ENCODE measurements around the gene MS4A4A.

- no peak for TF ChIP-seq CTCF (IDR thresholded peaks at IDR 0.05)
- TF ChIP-seq POLR2AphosphoS5 (IDR thresholded peaks at IDR 0.05), result no peak
These were observed 46.5 kb downstream of the MS4A4A start, which contains the start of gene MS4A6E for GRCh38 chr11:60326955-60327354.

Data from transverse colon (tissue), 4 donors.